Heart right ventricle (tissue), 16 donors: ENCODE measurements around the gene RPGRIP1L. TPM values are rescaled to one million over a fixed set of nuclear protein-coding genes. Genes with fewer than 3 reads are reported as not detected.

Experiments
- ATAC-seq, 8 donors: fragments of 200-7000 bp; cut with Tn5 transposase; one replicate each; pipeline ENCODE4 v1.9.1; 2020; ENCODE audit warnings: mild to moderate bottlenecking in 8 of 8, moderate library complexity in 8 of 8, moderate number of reproducible peaks in 1 of 8
- DNase-seq, 2 donors: peaks; one replicate each; pipeline ENCODE4 v3.0.0-alpha.2; 2020
- H3K27ac ChIP-seq, 10 donors: fragments of 200-600 bp; sonication (generic) in 2 of 10; one replicate each; pipeline versions ENCODE4 v1.5.0 to v1.8.0; 2020 to 2022; ENCODE audit warnings: mild to moderate bottlenecking in 3 of 10
- H3K27me3 ChIP-seq, 7 donors: fragments of 200-600 bp; one replicate each; pipeline ENCODE4 v1.8.0; 2021 to 2022; ENCODE audit warnings: mild to moderate bottlenecking in 2 of 7
- H3K36me3 ChIP-seq, 9 donors: fragments of 200-600 bp; sonication (generic) in 1 of 9; one replicate each; pipeline versions ENCODE4 v1.5.0 to v1.8.0; 2020 to 2022; ENCODE audit warnings: mild to moderate bottlenecking in 2 of 9
- H3K4me1 ChIP-seq, 9 donors: fragments of 200-600 bp; sonication (generic) in 1 of 9; one replicate each; pipeline versions ENCODE4 v1.5.0 to v1.8.0; 2020 to 2022; ENCODE audit warnings: mild to moderate bottlenecking in 4 of 9
- H3K4me3 ChIP-seq, 10 donors: fragments of 200-600 bp; sonication (generic) in 2 of 10; one replicate each; pipeline versions ENCODE4 v1.5.0 to v1.8.0; 2020 to 2022; ENCODE audit warnings: mild to moderate bottlenecking in 7 of 10, moderate library complexity in 2 of 10
- H3K9me3 ChIP-seq, 11 donors: fragments of 200-600 bp in 10 of 11; sonication (generic) in 2 of 11; one replicate each; pipeline versions ENCODE4 v1.5.0 to v1.8.0; 2013 to 2022; ENCODE audit warnings: mild to moderate bottlenecking in 2 of 11, control low read depth in 1 of 11, moderate library complexity in 1 of 11
- CTCF ChIP-seq, 9 donors: fragments of 200-600 bp; sonication (generic) in 2 of 9; IDR thresholded peaks; one replicate each; pipeline versions ENCODE4 v1.5.0 to v1.8.0; 2021 to 2022; ENCODE audit warnings: antibody characterized with exemption in 9 of 9, mild to moderate bottlenecking in 5 of 9, moderate library complexity in 1 of 9
- WGBS, 2 donors: extraction: QIAGEN DNeasy Blood & Tissue Kit; methylation state at CpG; one replicate each; pipeline ENCODE4 v1.1.7; 2013; ENCODE audit warnings: inconsistent platforms in 1 of 2; 5-methylcytosine and 5-hydroxymethylcytosine counted together
- intact Hi-C, 10 donors: fragments of 100-400 bp; cut with DNase I; formaldehyde crosslinking; loops; one replicate each; pipeline versions ENCODE4 v1.11.1 to v1.14.2; 2022
- polyA plus RNA-seq, 2 donors: library from polyadenylated mRNA; stranded (reverse); fragments of 200-250 nt; gene quantifications; one replicate each; pipeline ENCODE4 v1.2.3, GENCODE V29; 2013
- total RNA-seq, 10 donors: library from RNA; stranded (reverse); fragmentation: NEBNext Ultra II Directional in 3 of 10; extraction: Animal tissue kit (Norgen Biotek cat#: 25700) in 3 of 10; gene quantifications; one replicate each; pipeline versions ENCODE4 v1.2.1 to v1.2.4, GENCODE V29; 2021 to 2023
- donor health status: Arrhythmogenic right ventricular cardiomyopathy.
- donor health status: ischemic (EF 13 %, LVEDD 7.1; RV severe dilation, severe dysfunction).
- donor health status: healthy with polysubstance abuse.
- donor health status: DM: no; HTN: yes; CAD: no.
- donor health status: DM: no; HTN: no; CAD: no.
- donor health status: ischemic (EF 25% LVEDD 6.9; RV normal size, moderate dysfunction).
- donor health status: ischemic (EF 25% LVEDD 5.7; RV mildly dilated, moderate dysfunction).
- donor health status: healthy.
- donor health status: DM: yes; HTN: yes; CAD: no.
- donor health status: Ischemic cardiomyopathy.
- donor health status: ischemic (EF 35%, LVEDD 5.7; RV mildly dilated, moderate dysfunction).
- donor health status: nonischemic (EF 11% LVEDD 7.7; RV severe dilation, severe dysfunction).
- donor health status: DM: yes; HTN: yes; CAD: no.
- donor health status: PGD.
- donor health status: ischemic (EF 29% LVEDD 5.4; RV normal size, mild dysfunction).
- donor health status: nonischemic (EF 23%, LVEDD 6.1; RV moderate dilation, normal function).

Gene RPGRIP1L
- total and polyA plus RNA-seq, 12 donors: 0.96 to 3.7 (median 2.4) TPM

GRCh38 chr16:53605356-53605755 is 98.3 kb downstream of the RPGRIP1L start:
- H3K27ac ChIP-seq: no peak overlapping the region
- H3K27me3 ChIP-seq: no peaks in the 10 kb centered on the region
- H3K9me3 ChIP-seq: no peaks in the 10 kb centered on the region
- no peak for ATAC-seq
- TF ChIP-seq CTCF (IDR thresholded peaks at IDR 0.05): no peak
- H3K4me3 ChIP-seq: no peak overlapping the region
- WGBS, 2 donors: 94 to 95% methylated on average over 10 of the region's 10 CpGs
- intact Hi-C loops: no loop called here
- peaks cover 0 to 17% (median 0%) of the 10 kb centered on the region in 9 donors for H3K36me3 ChIP-seq
- H3K4me1 ChIP-seq: no peaks in the 10 kb centered on the region
- DNase-seq: no peak

- Histone ChIP-seq H3K27me3 (no peaks in the 10 kb centered on the region), H3K4me1 (no peaks in the 10 kb centered on the region), H3K4me3 (no peak overlapping the region), H3K27ac (no peak overlapping the region), H3K36me3 (peaks cover 0 to 17% (median 0%) of the 10 kb centered on the region in 9 donors), H3K9me3 (no peaks in the 10 kb centered on the region)
- DNase-seq: no peak
- ATAC-seq: no peak
- TF ChIP-seq CTCF (IDR thresholded peaks at IDR 0.05): no peak
- intact Hi-C loops: no loop called here
- WGBS, 2 donors: 94 to 95% methylated on average over 4 of the region's 4 CpGs
Measured at GRCh38 chr16:53601961-53602360, 101.7 kb downstream of the RPGRIP1L start.

- TF ChIP-seq CTCF (IDR thresholded peaks at IDR 0.05): no peak
- intact Hi-C loops: no loop called here
Measured at GRCh38 chr16:53600616-53601015, 103.0 kb downstream of the RPGRIP1L start.

GRCh38 chr16:53600126-53600525 is 103.5 kb downstream of the RPGRIP1L start:
- Histone ChIP-seq H3K27me3 (no peaks in the 10 kb centered on the region), H3K27ac (no peak overlapping the region), H3K4me1 (no peaks in the 10 kb centered on the region), H3K36me3 (peaks cover 0 to 13% (median 0%) of the 10 kb centered on the region in 9 donors), H3K9me3 (peaks cover 0 to 11% (median 0%) of the 10 kb centered on the region in 11 donors), H3K4me3 (no peak overlapping the region)
- no peak for TF ChIP-seq CTCF (IDR thresholded peaks at IDR 0.05)
- 75 to 76% methylated on average over 3 of the region's 3 CpGs for WGBS, 2 donors
- ATAC-seq: no peak
- intact Hi-C loops: no loop called here
- DNase-seq: no peak

More at GRCh38 chr16:53600616-53601015, 103.0 kb downstream of the RPGRIP1L start:
- Histone ChIP-seq H3K4me3 (no peak overlapping the region), H3K4me1 (no peaks in the 10 kb centered on the region), H3K9me3 (peaks cover 0 to 6% (median 0%) of the 10 kb centered on the region in 11 donors), H3K27me3 (no peaks in the 10 kb centered on the region), H3K36me3 (peaks cover 0 to 17% (median 0%) of the 10 kb centered on the region in 9 donors), H3K27ac (no peak overlapping the region)
- ATAC-seq (no peak), DNase-seq (no peak)
- WGBS, 2 donors: 94 to 100% methylated on average over 1 of the region's 1 CpG
